MCF 10A (cell line): ENCODE measurements around the gene TMC5. TPM values are rescaled to one million over a fixed set of nuclear protein-coding genes. Genes with fewer than 3 reads are reported as not detected.

Experiments
- BruUV-seq: library from RNA; stranded (reverse); fragments of 400-500 nt; replicated peaks from 2 replicates; lab custom pipeline; 2021; lab: Mats Ljungman, UMichigan
- CTCF ChIA-PET: fragments of 300-600 bp; sonication (Branson Sonifier 250); formaldehyde crosslinking; extraction: SDS; loops from one replicate; lab custom pipeline; 2021; ENCODE audit warnings: antibody characterized with exemption, inconsistent platforms; lab: Yijun Ruan, JAX
- POLR2A ChIA-PET: fragments of 300-600, 350-650 bp; sonication (Branson Sonifier 250); formaldehyde crosslinking; extraction: SDS; loops from one replicate; lab custom pipeline; 2020; ENCODE audit warnings: antibody characterized with exemption, inconsistent platforms; lab: Yijun Ruan, JAX
- DNase-seq: peaks from one replicate; pipeline ENCODE4 v3.0.0-alpha.2; 2018; ENCODE audit not compliant: unreplicated experiment
- H3K27ac Mint-ChIP-seq: one replicate; pipeline ENCODE4 v1.8.0; 2022; ENCODE audit warnings: mild to moderate bottlenecking, low read depth, mixed read lengths; ENCODE audit not compliant: unreplicated experiment
- H3K27me3 Mint-ChIP-seq: one replicate; pipeline ENCODE4 v1.8.0; 2022; ENCODE audit warnings: mixed read lengths; ENCODE audit not compliant: insufficient read depth, unreplicated experiment
- H3K36me3 Mint-ChIP-seq: one replicate; pipeline ENCODE4 v1.8.0; 2022; ENCODE audit warnings: mild to moderate bottlenecking, moderate library complexity, mixed read lengths; ENCODE audit not compliant: insufficient read depth, unreplicated experiment
- H3K4me1 Mint-ChIP-seq: one replicate; pipeline ENCODE4 v1.8.0; 2022; ENCODE audit warnings: mixed read lengths; ENCODE audit not compliant: insufficient read depth, unreplicated experiment
- H3K4me3 Mint-ChIP-seq: one replicate; pipeline ENCODE4 v1.8.0; 2022; ENCODE audit warnings: mild to moderate bottlenecking, moderate library complexity, mixed read lengths; ENCODE audit not compliant: unreplicated experiment
- H3K9me3 Mint-ChIP-seq: one replicate; pipeline ENCODE4 v1.8.0; 2022; ENCODE audit warnings: mixed read lengths; ENCODE audit not compliant: unreplicated experiment
- intact Hi-C: fragments of 100-400 bp; cut with micrococcal nuclease; formaldehyde crosslinking; loops from 2 replicates; pipeline ENCODE4 v1.14.1; 2022
- total RNA-seq: library from RNA; stranded (reverse); gene quantifications from 2 replicates; pipeline ENCODE4 v1.2.3, GENCODE V29; 2022
- TF ChIP-seq, protein P1 (sequence below): fragments of 200-600 bp; IDR thresholded peaks from one replicate; pipeline ENCODE4 v1.8.0; 2022; ENCODE audit warnings: antibody characterized with exemption, mild to moderate bottlenecking; ENCODE audit not compliant: unreplicated experiment

TMC5 gene
- total RNA-seq, 1 experiment from 2014 or later: 0.16 TPM

DNA sequence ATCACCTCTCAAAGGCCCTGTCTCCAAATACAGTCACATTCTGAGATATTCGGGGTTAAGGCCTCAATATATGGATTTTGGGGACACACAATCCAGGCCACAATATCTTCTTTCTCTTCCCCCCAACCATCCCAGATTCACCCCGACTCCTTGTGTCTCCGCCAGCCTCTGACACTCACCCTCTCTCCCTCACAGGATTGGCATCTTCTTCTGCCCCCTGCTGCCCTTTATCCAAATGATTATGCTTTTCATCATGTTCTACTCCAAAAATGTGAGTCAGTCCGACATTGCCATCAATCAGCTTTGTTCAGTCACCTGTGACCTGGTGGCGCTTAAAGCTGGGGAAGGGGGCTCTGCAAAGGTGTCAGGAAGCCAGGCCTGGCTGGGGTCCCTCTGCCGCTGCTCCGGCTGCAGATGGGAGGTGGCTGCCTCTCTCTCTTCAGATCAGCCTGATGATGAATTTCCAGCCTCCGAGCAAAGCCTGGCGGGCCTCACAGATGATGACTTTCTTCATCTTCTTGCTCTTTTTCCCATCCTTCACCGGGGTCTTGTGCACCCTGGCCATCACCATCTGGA is 69.2 kb downstream of the TMC5 start:
- ChIA-PET POLR2A (no interaction called here), CTCF (no interaction called here)
- Mint-ChIP-seq H3K27me3 (no peaks in the 10 kb centered on the region), H3K27ac (no peak overlapping the region), H3K9me3 (no peaks in the 10 kb centered on the region), H3K4me1 (no peaks in the 10 kb centered on the region), H3K36me3 (no peaks in the 10 kb centered on the region), H3K4me3 (no peak overlapping the region)
- BruUV-seq: no TSS peak
- DNase-seq: peak; percentile 19
- intact Hi-C loops: no loop called here
- TF ChIP-seq, protein P1, sequence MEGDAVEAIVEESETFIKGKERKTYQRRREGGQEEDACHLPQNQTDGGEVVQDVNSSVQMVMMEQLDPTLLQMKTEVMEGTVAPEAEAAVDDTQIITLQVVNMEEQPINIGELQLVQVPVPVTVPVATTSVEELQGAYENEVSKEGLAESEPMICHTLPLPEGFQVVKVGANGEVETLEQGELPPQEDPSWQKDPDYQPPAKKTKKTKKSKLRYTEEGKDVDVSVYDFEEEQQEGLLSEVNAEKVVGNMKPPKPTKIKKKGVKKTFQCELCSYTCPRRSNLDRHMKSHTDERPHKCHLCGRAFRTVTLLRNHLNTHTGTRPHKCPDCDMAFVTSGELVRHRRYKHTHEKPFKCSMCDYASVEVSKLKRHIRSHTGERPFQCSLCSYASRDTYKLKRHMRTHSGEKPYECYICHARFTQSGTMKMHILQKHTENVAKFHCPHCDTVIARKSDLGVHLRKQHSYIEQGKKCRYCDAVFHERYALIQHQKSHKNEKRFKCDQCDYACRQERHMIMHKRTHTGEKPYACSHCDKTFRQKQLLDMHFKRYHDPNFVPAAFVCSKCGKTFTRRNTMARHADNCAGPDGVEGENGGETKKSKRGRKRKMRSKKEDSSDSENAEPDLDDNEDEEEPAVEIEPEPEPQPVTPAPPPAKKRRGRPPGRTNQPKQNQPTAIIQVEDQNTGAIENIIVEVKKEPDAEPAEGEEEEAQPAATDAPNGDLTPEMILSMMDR: no peak

DNA sequence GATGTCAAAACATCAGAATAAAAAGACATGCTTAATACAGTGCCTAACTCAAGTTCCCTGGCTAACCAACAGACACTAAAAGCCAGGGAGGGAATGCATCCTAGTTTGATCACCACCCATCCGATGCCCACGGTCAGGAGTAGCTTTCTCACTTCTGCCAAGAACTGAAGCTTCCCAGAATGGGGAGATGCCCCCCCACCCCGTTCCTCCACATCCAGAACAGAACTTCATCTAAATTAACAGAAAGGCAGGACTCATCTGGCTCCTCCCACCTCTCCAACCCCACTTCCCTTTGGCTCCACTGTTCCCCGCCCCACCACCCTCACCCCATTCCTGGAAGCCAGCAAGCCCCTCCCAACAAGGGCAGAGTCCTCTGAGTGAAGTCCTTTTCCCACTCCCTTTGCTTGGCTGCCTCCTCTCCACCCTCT is 70.5 kb downstream of the TMC5 start:
- H3K27ac Mint-ChIP-seq: no peak overlapping the region

DNA sequence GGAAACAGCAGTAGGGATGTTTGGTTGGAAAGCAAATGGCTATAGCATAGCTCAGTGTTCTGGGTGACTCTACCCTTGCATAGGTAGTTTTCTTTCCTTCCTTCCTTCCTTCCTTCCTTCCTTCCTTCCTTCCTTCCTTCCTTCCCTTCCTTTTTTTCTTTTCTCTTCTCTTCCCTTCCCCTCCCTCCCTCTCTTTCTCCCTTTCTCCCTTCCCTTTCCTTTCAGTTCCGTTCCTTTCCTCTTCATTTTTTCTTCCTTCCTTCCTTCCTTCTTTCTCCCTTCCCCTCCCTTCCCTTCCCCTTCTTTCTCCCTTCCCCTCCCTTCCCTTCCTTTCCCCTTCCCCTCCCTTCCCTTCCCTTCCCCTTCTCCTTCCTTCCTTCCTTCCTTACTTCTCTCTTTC is 72.9 kb downstream of the TMC5 start:
- no peaks in the 10 kb centered on the region for H3K9me3 Mint-ChIP-seq
- peaks cover 5% of the 10 kb centered on the region for H3K36me3 Mint-ChIP-seq
- POLR2A ChIA-PET: no interaction called here
- no peaks in the 10 kb centered on the region for H3K27me3 Mint-ChIP-seq
- no peak for DNase-seq
- TF ChIP-seq, protein P1: no peak
- no peak overlapping the region for H3K4me3 Mint-ChIP-seq
- H3K27ac Mint-ChIP-seq: no peak overlapping the region
- intact Hi-C loops: no loop called here
- H3K4me1 Mint-ChIP-seq: no peaks in the 10 kb centered on the region
- CTCF ChIA-PET: interaction anchor here (1.7 kb wide), 1 partner anchor 404 kb away, joined by 3 read pairs; no protein-coding TSS in a partner anchor
- no TSS peak for BruUV-seq

More for the DNA sequence above, 70.5 kb downstream of the TMC5 start:
- no peaks in the 10 kb centered on the region for H3K27me3 Mint-ChIP-seq
- BruUV-seq: no TSS peak
- TF ChIP-seq, protein P1: no peak
- no peaks in the 10 kb centered on the region for H3K36me3 Mint-ChIP-seq
- DNase-seq: no peak
- POLR2A ChIA-PET: no interaction called here
- intact Hi-C loops: no loop called here
- no peak overlapping the region for H3K4me3 Mint-ChIP-seq
- H3K4me1 Mint-ChIP-seq: no peaks in the 10 kb centered on the region
- CTCF ChIA-PET: interaction anchor here (0.6 to 0.8 kb wide), 2 partner anchors 15 to 157 kb away, joined by 3 to 4 read pairs; no protein-coding TSS in a partner anchor
- no peaks in the 10 kb centered on the region for H3K9me3 Mint-ChIP-seq

DNA sequence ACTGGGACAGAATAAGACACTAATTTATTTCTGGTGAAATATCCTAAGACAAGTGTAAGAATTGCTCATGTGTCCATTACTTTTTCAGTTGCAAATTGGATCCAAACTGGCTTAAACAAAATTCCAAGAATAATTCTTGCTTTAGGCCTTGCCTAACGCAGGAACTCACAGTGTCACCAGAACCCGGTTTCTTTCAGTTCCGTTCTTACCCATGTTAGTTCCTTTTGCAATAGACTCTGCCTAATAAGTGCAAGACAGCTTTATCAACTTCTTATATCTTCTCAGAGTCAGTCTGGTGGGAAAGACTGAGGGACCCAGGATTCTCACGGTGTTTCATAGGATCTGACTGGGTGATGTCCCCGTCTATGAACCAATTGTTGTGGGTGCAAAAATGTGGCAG is 79.5 kb downstream of the TMC5 start:
- Mint-ChIP-seq H3K4me1 (peaks cover 8% of the 10 kb centered on the region), H3K27me3 (no peaks in the 10 kb centered on the region), H3K27ac (no peak overlapping the region), H3K4me3 (no peak overlapping the region), H3K9me3 (no peaks in the 10 kb centered on the region), H3K36me3 (peaks cover 40% of the 10 kb centered on the region)
- no peak for DNase-seq
- no TSS peak for BruUV-seq
- TF ChIP-seq, protein P1: no peak
- ChIA-PET POLR2A (no interaction called here), CTCF (no interaction called here)
- intact Hi-C loops: no loop called here
